ENCODE results near the gene MED12. TPM values are rescaled to one million over a fixed set of nuclear protein-coding genes. Genes with fewer than 3 reads are reported as not detected.

The MED12 gene
- total RNA-seq, 1 experiment from 2014 or later, result 44.1 TPM

DNA sequence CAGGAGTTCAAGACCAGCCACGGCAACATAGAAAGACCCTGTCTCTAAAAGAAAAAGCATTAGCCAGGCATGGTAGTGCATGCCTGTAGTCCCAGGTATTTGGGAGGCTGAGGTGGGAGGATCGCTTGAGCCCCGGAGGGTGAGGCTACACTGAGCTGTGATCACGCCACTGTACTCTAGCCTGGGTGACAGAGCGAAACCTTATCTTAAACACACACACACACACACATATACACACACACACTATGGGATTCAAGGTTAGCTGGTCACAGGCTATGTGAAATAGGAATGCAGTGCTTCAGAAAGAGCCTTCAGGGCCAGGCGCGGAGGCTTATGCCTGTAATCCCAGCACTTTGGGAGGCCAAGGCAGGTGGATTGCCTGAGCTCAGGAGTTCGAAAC, 49.7 kb downstream of the MED12 start:
- CTCF ChIA-PET, result no interaction called here

GRCh38 chrX:71169586-71169985, 51.2 kb downstream of the MED12 start:
- Mint-ChIP-seq H3K27ac (ENCODE audit: unreplicated experiment) (no peak overlapping the region), H3K36me3 (ENCODE audit: insufficient read depth, unreplicated experiment) (no peaks in the 10 kb centered on the region), H3K27me3 (ENCODE audit: insufficient read depth, unreplicated experiment) (no peaks in the 10 kb centered on the region), H3K4me1 (ENCODE audit: low read depth, unreplicated experiment) (peaks cover 7% of the 10 kb centered on the region), H3K9me3 (ENCODE audit: unreplicated experiment) (no peaks in the 10 kb centered on the region), H3K4me3 (ENCODE audit: unreplicated experiment) (no peak overlapping the region)
- no peak for DNase-seq
- POLR2A ChIA-PET, result no interaction called here
- H3K4me3 ChIP-seq (ENCODE audit: low read depth, low read length), result no peak overlapping the region
- CTCF ChIA-PET, result no interaction called here
- intact Hi-C loops (cut with micrococcal nuclease; ENCODE audit: unreplicated experiment), result no loop called here
- H3K9me3 ChIP-seq, result no peaks in the 10 kb centered on the region
- no peaks in the 10 kb centered on the region for H3K27me3 ChIP-seq (replicated peaks; ENCODE audit: control insufficient read depth, insufficient read depth, low read length)
- TF ChIP-seq CTCF (IDR thresholded peaks at IDR 0.05; ENCODE audit: insufficient read depth in 1 of 2, low read depth in 1 of 2, low read length in 1 of 2, severe bottlenecking in 1 of 2, unreplicated experiment in 1 of 2), result no peak
- no TSS peak for BruUV-seq (replicated peaks)
- no peaks in the 10 kb centered on the region for H3K4me1 ChIP-seq
- H3K36me3 ChIP-seq (ENCODE audit: control insufficient read depth, insufficient read depth, low read length), result no peaks in the 10 kb centered on the region

More for the DNA sequence above, 49.7 kb downstream of the MED12 start:
- intact Hi-C loops (cut with micrococcal nuclease; ENCODE audit: unreplicated experiment), result no loop called here
- POLR2A ChIA-PET, result no interaction called here
- no peak overlapping the region for H3K27ac Mint-ChIP-seq (ENCODE audit: unreplicated experiment)
- H3K4me1 Mint-ChIP-seq (ENCODE audit: low read depth, unreplicated experiment), result peaks cover 7% of the 10 kb centered on the region
- Histone ChIP-seq H3K27me3 (replicated peaks; ENCODE audit: control insufficient read depth, insufficient read depth, low read length) (no peaks in the 10 kb centered on the region), H3K4me3 (ENCODE audit: low read depth, low read length) (no peak overlapping the region), H3K36me3 (ENCODE audit: control insufficient read depth, insufficient read depth, low read length) (no peaks in the 10 kb centered on the region), H3K4me1 (no peaks in the 10 kb centered on the region), H3K9me3 (no peaks in the 10 kb centered on the region)
- no peaks in the 10 kb centered on the region for H3K9me3 Mint-ChIP-seq (ENCODE audit: unreplicated experiment)
- no peaks in the 10 kb centered on the region for H3K27me3 Mint-ChIP-seq (ENCODE audit: insufficient read depth, unreplicated experiment)
- DNase-seq, result no peak
- no peak overlapping the region for H3K4me3 Mint-ChIP-seq (ENCODE audit: unreplicated experiment)
- no peak for TF ChIP-seq CTCF (IDR thresholded peaks at IDR 0.05; ENCODE audit: insufficient read depth in 1 of 2, low read depth in 1 of 2, low read length in 1 of 2, severe bottlenecking in 1 of 2, unreplicated experiment in 1 of 2)
- H3K36me3 Mint-ChIP-seq (ENCODE audit: insufficient read depth, unreplicated experiment), result no peaks in the 10 kb centered on the region
- BruUV-seq (replicated peaks), result no TSS peak

DNA sequence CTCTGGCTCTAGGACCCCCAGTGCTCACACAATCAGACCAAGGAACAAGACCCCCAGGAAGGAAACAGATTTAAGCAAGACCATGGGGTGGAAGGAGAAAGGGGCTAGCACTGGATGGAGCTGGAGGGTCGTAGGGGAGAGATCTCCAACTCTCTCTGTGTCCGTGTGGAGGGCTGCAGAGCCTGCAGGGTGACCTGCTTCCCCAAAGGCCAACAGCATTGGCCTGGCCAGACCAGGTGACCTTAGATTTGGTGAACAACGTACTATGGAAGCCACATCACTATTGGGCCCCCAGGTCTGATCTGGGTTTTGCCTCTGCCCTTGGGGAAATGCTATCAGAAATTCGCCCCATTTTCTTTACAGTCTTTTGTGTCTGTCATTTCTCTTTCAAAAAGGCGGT, 52.3 kb downstream of the MED12 start:
- ChIA-PET POLR2A (no interaction called here), CTCF (no interaction called here)
- no peak for TF ChIP-seq CTCF (IDR thresholded peaks at IDR 0.05; ENCODE audit: insufficient read depth in 1 of 2, low read depth in 1 of 2, low read length in 1 of 2, severe bottlenecking in 1 of 2, unreplicated experiment in 1 of 2)
- Mint-ChIP-seq H3K4me3 (ENCODE audit: unreplicated experiment) (no peak overlapping the region), H3K27ac (ENCODE audit: unreplicated experiment) (no peak overlapping the region), H3K4me1 (ENCODE audit: low read depth, unreplicated experiment) (peaks cover 7% of the 10 kb centered on the region), H3K9me3 (ENCODE audit: unreplicated experiment) (no peaks in the 10 kb centered on the region), H3K27me3 (ENCODE audit: insufficient read depth, unreplicated experiment) (no peaks in the 10 kb centered on the region), H3K36me3 (ENCODE audit: insufficient read depth, unreplicated experiment) (no peaks in the 10 kb centered on the region)
- Histone ChIP-seq H3K27me3 (replicated peaks; ENCODE audit: control insufficient read depth, insufficient read depth, low read length) (no peaks in the 10 kb centered on the region), H3K4me1 (no peaks in the 10 kb centered on the region), H3K4me3 (ENCODE audit: low read depth, low read length) (no peak overlapping the region), H3K9me3 (no peaks in the 10 kb centered on the region), H3K36me3 (ENCODE audit: control insufficient read depth, insufficient read depth, low read length) (no peaks in the 10 kb centered on the region)
- no TSS peak for BruUV-seq (replicated peaks)
- intact Hi-C loops (cut with micrococcal nuclease; ENCODE audit: unreplicated experiment), result no loop called here
- no peak for DNase-seq

Measured in Caco-2 (cell line).